GM18502 (cell line): ENCODE results near the gene SPTLC2.

Experiments used
- ATAC-seq: cut with Tn5 transposase; IDR thresholded peaks from one replicate; pipeline ENCODE4 v1.9.1; 2021; ENCODE audit warnings: mild to moderate bottlenecking; ENCODE audit not compliant: unreplicated experiment, poor library complexity

The SPTLC2 gene

DNA sequence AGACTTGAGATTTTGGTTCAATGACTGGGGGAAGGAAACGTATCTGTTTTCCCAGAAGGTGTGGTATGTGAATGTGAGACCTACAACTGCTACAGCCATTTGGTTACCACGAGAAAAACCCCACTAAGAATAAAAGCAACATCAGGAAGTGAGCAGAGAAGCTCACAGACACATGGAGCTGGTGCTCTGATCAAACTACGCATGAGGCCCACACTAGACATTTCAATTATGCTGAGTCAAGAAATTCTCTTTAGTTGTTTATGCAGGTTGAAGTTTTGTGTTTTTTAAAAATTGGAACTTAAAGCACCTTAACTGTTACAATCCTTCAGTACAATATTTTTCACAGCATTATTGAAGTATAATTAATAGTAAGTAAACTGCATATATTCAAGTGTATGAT is 8.9 kb upstream of the SPTLC2 start:
- no peak for ATAC-seq

DNA sequence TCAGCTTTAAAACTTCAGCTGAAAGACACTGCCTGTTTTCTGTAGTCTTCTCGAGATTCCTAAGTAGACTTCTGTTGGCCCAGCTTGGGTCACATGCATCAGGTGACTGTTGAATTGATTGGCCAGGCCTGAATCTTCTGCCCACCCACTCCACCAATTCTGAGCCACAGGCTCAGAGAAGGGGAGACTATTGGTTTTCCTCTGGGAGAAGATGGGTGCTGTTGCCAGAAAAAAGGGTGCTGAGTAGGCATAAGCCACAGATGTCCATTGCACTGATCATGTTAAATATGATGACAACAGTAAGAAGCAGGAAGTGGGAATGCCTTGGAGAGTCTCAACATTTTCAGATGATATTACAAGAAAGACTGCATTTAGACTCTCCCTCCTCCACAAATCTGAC is 6.8 kb upstream of the SPTLC2 start:
- ATAC-seq: no peak

DNA sequence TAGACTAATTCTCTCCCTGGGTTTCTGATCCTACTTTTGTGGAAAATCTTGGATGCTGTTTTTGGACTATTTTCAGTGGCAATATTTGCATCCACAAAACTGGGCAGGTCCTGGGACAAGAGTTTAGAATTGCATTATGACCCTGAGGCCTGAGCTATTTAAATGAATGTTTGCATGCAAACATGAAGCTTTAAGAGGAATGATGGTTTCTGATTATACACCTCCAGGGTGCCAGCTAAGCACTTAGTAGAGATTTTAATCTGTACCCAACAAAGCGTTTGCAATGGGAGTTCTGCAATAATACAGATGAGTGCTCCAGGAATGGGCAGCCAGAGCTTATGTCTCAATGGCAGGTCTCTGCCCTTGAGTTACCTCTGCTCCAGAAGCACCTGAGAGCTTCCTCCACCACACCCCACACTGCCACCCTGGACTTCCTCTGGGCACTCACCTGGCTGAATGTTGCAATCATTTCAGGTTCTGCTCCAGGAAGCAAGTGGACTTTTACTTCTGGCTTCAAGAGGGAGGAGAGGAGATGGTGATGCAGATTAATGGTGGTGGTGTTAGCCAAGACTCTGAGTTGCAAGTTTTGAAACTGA is 6.0 kb upstream of the SPTLC2 start:
- no peak for ATAC-seq

DNA sequence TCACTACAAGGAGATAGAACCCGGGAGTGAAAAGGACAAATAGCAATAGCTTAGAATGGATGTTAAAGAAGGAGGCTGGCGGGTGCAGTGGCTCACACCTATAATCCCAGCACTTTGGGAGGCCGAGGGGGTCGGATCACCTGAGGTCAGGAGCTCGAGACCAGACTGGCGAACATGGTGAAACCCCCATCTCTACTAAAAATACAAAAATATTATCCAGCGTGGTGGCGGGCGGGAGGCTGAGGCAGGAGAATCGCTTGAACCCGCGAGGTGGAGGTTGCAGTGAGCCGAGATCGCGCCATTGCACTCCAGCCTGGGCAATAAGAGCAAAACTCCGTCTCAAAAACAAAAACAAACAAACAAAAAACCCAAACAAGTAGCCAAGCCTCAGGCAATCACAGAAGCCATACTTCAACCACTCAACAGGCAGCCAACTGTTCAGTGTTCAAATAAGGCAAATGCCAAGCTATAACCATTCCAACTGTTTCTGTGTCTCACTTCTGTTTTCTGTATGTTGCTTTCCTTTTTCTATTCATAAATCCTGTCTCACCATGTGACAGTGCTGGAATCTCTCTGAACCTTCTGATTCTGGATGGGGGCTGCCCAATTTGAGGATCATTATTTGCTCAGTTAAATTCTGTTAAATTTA is 3.9 kb upstream of the SPTLC2 start:
- no peak for ATAC-seq

DNA sequence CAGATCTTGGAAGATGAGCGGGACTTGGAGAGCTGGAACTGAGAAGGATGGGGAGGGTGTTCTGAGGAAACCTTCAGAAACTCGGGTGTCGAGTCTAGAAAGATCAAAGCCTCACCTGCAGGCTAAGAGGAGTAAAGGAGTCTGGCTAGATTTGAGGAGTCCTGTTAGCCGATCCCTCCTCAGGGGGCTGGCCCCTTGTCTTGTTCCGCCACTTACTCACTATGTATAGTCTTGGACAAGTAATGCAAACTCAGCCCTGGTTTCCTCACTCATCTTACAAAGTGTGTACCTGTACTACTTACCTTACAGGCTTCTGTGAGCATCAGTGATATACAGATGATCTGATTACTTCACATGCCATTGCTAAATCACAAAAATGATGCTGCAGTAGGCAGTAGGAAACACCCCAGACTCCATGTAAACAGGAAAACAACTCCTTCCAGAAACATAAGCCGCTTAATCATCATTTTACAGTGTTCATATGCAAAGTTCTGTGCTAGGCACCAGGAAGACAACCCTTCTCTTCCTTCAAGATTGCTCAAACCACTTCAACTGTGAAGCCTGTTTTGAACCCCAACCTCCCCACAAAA is 2.0 kb upstream of the SPTLC2 start:
- no peak for ATAC-seq

DNA sequence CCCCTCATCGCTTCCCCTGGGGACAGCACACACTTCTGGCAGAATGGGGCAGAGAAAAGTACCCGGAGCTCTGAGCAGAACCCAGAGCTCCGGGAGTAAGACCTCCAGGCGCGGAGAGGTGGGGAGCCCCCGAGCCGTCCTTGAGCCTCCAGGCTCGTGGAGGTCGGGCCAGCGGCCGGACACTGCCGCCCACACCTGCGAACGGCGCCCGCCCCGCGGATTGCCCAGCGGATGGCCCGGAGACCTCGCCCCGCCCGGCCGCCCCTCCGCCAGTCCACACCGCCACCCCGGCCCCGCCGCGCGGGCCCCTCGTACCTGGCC is 344 bp downstream of the SPTLC2 start:
- peak; percentile 7 for ATAC-seq

DNA sequence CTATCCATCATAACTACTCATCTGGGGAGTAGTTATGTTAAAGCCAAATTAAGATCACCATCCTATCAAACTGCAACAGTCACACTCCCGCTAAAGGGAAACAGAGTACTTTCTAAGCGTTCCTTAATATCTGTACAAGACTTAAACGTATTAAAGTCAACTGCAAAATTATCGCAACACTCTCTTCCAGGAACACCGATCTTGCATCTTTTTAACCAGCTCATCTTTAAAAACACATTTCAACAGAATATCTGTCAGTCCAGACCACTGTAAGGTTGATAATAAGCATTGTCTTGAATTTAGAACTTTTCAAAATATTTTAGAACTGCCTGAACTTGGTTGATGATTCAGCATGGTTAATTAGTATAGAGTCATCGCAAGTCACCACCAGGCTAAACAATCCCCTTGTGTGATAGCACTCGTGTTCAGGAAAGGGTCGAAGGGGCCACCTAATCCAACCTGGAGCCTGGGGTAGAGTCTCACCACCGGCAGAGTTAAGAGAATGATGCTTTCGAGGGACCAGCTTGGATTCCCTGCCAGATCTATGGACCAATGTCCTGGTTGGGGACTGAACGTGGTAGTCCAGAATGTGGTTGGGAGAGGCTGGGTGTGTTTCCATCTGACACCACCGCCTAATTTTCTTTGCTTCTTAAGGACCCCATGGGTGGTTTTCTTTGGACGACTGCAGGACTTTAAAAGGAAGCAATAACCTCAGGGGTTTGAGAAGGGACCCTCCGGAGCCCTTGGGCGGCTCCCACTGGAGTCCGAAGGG is 890 bp downstream of the SPTLC2 start:
- ATAC-seq: peak; percentile 0

DNA sequence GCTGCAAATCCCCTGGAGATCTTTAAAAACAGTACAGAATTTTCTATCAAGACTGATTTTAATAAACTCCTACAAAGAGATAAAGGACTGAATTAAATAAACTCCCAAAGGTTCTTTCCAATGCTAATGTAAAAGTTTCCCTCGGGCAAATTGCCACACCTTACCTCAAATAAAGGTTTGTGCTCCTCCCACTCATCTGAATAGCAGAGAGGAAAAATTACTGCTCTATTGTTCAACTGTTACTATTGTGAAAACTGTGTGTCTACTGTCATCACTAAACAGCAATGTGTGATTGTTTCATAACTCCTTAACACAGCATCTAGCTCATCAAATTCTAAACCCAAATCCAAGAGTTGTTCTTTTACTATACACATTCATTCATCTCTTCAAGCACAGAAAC is 3.2 kb downstream of the SPTLC2 start:
- no peak for ATAC-seq

DNA sequence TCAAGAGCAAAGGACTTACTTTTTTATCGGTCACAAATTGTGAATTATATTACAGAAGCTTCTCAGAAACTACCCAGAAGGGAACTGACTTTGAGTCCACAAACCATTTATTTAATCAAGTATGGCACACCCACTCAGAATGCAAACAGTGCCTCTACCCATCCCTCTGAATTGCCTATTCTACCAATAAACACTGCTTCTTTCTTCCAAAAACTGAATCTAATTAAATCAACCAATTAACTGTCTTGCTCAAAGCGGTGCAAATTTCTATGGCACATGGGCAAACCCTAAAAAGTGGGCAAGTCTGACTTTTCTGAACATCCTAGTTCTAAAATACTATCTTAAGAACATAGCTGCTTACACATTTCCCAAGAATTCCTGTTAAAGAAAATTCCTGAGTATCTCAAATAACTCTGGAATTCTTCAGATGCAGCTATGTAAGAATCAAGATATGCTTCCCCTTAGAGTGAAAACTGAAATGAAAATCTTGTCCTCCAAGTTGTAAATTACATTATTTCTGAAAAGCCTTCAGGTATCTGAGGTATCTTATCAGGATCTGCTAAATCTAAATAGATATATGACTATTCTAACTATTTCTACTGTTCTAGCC is 4.3 kb downstream of the SPTLC2 start:
- ATAC-seq: no peak

DNA sequence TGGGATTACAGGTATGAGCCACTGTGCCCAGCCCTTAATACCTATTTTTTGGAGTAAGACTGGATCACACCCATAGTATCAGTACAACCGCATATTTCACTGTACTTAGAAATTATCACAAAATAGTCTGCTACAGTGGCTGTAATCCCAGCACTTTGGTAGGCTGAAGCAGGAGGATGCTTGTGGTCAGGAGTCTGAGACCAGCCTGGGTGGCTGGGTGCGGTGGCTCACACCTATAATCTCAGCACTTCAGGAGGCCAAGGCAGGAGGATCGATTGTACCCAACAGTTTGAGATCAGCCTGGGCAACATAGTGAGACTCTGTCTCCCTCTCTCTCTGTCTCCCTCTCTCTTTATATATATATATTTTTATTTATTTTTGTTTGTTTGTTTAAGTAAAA is 5.9 kb downstream of the SPTLC2 start:
- no peak for ATAC-seq

DNA sequence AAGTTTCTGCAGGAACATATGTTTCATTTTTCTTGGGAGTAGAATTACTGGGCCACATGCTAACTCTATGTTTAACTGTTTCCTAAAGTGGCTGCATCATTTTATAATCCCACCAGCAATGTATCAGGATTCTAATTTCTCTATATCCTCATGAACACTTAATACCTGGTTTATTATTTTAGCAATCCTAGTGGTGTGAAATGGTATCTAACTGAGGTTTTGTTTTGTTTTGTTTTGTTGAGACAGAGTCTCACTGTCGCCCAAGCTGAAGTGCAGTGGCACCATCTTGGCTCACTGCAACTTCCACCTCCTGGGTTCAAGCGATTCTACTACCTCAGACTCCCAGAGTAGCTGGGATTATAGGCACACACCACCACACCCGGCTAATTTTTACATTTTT is 6.5 kb downstream of the SPTLC2 start:
- no peak for ATAC-seq

DNA sequence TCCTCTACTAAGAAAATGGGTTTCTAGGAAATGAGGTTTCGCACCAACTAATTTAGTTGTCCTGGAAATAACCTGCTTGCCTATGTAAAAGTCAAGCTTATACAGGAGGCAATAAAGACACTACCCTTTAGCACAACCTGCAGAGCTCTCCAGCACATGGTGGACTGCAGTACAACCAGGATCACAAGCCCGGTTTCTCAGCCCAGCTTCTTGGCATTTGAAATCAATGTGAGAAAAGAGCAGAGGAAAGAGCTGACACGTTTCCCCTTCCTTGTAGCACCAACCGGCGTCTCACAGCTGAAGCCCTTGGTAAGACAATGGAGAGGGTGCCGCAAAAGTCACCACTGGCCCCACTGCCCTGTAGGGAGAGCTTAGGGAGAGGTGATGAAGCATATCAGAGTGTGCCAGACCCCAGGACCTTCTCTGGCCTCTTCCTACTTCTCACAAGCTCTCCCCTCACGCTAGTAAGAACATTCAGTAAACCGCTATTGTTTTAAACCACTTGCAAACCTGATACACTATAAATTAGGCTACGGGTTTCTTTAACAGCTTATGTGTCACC is 8.6 kb downstream of the SPTLC2 start:
- ATAC-seq: peak; percentile 75

DNA sequence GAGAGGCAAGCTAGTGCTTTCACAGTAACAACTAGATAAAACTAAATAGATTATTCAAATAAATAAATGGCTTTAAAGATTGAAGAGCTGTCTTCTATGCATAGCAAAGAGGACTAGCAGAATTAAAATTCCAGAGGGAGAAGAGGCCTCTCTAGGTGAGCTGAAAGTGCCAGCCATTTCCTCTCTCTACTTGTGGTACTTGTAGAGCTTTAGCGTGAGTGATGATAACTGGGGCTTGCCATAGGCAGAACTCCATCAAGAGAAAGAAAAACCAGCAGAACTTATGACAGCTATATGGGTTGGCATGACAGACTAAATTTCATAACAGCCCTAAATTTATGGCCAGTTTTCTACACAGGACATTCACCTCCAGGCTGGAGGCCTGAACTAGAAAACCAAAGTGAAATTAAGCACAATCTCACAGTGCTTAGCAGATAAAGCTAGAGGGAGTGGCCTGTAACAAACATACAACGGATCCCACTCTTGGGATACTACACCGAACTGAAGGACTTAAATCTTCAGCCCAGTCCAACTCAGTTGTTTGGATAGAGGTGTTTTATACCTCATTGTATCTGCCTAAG is 11.0 kb downstream of the SPTLC2 start:
- no peak for ATAC-seq

DNA sequence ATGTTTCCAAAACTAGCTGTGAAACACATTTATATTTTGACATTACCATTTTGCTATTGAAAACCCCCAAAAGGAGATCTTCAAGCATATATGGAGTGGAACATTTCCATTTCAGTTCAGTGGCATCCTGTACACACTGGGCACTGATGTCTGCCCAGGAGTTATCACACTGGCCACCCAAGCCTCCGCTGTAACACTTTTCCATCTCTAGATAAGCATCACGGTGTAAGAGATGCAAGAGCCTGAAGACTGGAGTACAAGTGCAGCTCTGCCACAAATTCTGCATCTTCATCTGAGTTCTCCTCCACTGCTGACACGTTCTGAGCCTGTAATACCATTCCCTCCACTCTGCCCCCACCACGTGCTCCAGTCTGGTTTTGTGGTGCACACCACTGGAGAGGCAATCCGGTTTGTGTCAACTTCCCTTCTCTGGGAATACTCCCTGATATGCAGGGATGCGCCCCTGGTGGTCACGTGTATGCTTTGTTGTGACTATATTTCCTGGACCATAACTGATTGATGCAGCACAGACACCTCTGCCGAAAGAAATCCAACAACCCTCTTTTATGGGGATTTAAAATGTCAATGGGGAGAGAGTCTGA is 12.7 kb downstream of the SPTLC2 start:
- no peak for ATAC-seq

DNA sequence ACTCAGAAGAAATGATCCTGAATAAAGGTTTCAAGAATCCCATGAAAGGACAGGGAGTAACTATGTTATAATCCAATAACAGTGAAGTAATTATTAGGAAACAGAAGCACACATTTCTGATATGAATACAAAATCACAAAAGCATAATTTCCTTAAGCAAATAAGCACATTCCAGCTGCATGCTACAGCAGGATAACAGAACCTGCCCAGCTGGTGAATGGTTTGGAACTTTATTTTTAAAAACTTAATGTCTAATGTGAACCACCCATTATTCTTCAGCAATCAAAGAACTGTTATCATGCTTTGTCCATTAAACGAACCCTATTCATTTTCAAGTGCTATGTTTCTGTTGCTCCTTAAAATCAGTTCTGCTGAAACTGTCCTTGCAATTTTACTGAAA is 13.4 kb downstream of the SPTLC2 start:
- no peak for ATAC-seq

DNA sequence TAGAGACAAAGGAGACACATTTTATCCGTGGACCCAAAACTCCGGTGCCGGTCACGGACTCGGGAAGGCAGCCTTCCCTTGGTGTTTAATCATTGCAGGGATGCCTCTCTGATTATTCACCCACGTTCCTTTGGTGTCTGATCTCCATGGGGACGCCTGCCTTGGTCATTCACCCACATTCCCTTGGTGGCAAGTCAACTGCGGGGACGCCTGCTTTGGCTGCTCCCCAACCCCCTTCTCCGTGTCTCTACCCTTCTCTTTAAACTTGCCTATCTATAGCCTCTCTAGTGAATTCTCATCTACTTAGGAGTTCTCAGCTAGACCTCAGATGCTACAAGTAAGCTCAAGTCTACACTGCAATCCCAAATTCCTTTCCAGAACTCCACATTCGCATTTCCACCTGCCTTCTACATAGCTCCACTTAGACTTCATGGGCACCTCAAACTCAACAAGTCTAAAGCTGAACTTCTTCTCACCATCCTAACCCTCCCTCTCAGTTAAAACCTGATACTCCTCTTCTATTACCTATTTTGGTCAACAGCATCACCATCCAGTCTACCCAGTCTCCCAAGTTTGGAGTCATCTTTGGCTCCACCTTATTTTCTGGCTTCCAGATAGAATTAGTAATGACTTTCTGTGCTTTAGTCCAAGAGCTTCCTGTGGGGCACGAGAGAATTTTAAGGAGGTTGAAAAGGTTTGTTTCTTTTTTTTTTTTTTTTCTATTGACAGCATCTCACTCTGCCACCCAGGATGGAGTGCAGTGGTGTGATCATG is 14.4 kb downstream of the SPTLC2 start:
- no peak for ATAC-seq

DNA sequence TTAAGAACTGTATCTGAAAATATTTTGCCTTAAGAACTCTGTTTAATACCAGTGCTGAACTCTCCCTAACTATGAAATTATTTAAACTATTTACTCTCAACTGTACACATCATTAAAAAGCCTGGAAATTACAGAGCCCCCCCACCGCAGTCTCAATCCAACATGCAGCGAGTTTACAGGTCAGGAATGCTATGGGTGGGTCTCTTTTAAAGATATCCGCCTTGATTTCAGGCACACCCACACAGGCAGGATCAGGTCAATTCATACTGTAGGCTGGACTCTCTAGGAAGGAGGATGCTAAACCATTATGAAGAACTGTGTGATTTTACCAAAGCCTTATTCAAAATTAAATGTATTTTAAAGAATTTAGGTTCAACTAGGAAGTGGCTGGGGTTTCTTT is 16.5 kb downstream of the SPTLC2 start:
- no peak for ATAC-seq

DNA sequence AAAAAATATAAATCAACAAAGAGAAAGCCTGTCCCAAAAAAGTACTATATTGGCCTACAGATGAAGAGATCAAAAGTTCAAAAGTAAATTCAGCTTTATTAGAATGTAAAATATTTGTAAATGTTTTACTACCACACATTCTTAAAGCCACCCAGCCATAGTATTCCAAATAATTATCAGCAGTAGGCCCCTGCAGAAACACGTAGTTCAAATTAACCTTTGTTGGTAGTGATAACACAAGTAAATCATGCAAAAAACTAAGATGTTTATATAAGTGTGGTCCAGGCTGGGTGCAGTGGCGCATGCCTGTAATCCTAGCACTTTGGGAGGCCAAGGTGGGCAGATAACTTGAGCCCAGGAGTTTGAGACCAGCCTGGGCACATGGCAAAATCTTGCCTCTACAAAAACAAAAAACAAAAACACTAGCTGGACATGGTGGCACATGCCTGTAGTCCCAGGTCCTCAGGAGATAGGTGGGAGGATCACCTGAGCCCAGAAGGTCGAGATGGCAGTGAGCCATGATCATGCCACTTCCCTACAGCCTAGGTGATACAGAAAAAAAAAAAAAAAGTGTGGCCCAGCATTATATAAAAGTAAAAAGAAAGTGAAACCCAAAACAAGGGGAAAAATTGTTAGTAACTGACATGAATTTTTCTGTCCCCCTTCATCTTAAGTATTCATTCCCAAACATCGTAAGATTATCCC is 17.9 kb downstream of the SPTLC2 start:
- ATAC-seq: no peak

DNA sequence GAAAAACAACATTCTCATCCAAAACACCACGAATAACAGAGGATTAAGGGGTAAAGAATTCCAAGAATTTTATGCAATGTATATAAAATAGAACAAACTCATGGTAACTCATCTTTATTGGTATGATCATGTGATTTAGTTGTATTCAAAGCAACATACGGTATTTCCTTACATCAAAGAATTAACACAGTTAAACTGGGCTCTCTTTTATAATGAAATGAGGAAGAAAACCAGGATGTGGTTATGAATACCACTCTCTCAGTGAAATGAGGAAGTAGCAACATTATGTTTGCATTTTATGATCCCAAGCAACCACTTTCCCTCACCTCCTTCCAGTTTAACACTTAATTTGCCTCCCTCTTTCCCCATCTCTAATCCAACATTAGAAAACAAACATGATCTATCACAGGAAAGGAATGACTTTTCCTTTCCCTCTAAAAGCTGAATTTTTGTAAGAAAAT is 22.9 kb downstream of the SPTLC2 start:
- peak; percentile 71 for ATAC-seq
